Activated T-cell treated with anti-CD3 and anti-CD28 coated beads for 1 hour (primary cell): ENCODE measurements around the gene SRI.
"Not testable (repeated sequence)": the region's sequence is repeated elsewhere in the genome, so short reads cannot be mapped to it uniquely, and the experiment has no call there.

Source experiments
- DNase-seq: peaks from one replicate; pipeline ENCODE4 v3.0.0-alpha.2; 2020; ENCODE audit warnings: low read depth

SRI gene, protein sequence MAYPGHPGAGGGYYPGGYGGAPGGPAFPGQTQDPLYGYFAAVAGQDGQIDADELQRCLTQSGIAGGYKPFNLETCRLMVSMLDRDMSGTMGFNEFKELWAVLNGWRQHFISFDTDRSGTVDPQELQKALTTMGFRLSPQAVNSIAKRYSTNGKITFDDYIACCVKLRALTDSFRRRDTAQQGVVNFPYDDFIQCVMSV

DNA sequence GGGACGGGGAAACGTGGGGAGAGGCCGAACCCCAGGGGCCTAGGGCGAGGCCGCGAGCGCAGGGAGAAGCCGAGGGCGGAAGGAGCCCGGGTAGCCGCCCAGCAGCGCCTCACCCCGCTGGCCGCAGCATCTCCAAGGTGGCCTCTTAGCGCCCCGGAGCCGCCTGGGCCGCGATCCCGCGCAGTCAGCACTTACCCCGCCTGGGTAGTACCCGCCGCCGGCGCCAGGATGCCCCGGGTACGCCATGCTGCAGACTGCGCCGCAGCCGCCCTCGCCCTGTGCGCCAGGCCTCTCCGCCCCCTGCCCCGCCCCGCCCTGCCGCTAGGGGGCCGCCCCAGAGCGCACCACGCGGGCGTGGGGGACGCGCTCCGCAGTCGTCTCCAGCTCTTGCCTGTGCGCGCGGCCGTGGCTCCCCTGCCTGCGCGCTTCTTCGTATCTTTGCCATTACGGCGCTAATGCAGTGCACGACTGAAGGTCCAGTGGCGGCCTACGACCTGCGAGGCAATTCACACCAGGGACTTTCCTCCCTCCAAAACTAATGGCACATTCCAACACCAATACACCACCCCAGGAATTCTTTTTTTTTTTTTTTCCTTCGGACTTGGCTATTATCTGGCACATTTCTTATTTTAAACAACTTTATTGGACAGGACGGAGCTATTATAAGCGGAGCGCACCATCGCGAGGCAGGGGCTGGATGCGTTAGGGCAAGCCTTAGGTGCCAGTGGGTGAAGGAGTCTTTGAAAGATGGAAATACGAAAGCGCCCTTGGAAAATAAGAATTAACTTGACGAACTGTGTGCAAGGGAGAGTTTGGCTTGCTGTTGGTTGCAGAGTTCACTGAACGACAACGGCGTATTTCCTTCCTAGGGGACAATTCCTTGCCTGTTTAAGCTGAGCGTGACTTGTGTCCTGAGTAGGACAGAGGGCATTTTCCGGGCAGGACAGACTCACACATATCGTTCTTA is at the start of gene SRI:
Gene SRI, minus strand, starts transcription at position 258 of the 967 bp plus-strand sequence. Its CDS starts 12 bp downstream, at position 246.
- peak; percentile 87 for DNase-seq

DNA sequence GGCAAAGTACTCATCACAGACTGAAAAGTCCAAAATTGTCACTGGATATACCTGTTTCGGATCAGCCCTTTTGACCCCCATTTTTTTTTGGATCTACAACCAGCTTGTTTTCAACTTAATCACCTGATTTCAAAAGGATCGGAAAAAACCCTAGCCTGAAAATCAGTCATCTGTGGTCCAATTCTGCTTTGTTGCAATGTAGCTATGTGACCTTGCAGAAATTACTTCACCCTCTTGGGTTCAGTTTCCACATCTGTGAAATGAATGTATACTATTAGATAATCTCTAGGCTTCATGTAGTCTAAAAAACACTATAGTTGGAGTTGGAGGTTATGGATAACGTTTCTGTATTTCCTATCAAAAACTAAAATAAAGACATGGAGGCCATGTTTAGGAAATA is 49.7 kb upstream of the SRI start:
- DNase-seq: no peak

DNA sequence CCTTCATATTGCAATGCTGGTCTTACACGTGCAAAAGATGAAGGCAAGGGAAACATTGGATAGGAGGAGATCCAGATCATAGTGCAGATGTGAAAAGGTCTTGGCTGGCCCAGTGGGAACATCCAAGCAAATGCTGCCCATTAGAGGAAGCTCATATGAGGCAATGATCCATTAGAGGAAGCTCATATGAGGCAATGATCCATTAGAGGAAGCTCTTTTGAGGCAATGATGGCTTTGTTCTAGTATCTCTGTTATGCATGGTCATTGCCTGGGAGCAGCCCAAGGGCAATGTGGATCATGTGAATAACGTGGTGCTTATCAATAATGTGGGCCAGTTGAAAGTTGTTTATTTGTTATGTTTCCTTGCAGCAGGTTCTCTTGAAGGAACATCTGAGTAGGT is 49.0 kb upstream of the SRI start:
- DNase-seq: no peak

DNA sequence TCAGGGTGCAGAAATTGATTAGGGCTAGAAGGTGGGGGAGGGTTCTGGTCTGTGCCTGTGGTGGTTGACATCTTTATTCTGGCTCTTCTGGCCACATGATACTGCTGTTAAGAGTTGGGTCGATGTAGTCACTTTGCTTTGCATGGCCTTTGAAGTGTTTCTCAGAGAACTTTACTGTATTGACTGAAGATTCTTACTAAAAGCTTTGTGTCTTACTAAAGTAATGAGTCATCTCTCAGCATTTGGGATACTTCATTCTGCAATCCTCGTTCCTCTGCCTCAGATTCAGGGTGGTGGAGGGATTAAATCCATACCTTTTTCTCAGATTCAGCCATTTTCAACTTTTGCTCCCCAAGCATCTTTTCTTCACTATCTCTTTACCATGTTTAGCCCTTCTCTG is 48.2 kb upstream of the SRI start:
- DNase-seq: no peak

DNA sequence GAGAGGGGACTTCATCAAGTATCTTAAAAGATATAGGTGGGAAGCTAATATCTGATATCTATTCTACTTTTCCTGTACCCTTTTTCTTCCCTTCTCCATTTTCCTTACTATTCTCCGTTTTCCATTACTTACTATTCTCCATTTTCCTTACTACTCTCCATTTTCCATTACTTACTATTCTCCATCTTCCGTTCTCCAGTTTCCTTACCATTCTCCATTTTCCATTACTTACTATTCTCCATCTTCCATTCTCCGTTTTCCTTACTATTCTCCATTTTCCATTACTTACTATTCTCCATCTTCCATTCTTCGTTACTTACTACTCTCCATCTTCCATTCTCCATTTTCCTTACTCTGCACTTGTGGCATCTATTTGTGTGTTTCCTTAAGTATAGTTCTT is 47.6 kb upstream of the SRI start:
- no peak for DNase-seq

DNA sequence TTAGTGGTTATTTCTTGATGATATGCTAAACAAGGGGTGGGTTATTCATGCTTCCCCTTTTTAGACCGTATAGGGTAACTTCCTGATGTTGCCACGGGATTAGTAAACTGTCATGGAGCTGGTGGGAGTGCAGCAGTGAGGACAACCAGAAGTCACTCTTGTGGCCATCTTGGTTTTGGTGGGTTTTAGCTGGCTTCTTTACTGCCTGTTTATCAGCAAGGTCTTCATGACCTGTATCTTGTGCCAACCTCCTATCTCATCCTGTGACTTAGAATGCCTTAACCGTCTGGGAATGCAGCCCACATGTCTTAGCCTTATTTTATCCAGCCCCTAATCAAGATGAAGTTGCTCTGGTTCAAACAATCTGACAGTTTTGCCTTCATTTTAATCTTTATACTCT is 45.1 kb upstream of the SRI start:
- not testable (repeated sequence) for DNase-seq

DNA sequence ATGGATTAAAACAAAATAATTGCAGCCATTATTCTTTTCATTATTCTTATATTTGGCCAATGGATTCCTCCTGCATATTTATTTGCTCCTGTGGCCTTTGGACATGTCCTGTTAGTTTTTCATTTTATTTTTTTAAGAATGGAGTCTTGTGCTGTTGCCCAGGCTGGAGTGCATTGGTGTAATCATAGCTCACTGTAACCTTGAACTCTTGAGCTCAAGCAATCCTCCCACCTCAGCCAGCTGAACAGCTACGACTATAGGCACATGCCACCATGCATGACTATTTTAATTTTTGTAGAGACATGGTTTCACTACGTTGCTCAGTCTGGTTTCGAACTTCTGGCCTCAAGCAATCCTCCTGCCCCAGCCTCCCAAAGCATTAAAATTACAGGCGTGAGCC is 42.7 kb upstream of the SRI start:
- no peak for DNase-seq

DNA sequence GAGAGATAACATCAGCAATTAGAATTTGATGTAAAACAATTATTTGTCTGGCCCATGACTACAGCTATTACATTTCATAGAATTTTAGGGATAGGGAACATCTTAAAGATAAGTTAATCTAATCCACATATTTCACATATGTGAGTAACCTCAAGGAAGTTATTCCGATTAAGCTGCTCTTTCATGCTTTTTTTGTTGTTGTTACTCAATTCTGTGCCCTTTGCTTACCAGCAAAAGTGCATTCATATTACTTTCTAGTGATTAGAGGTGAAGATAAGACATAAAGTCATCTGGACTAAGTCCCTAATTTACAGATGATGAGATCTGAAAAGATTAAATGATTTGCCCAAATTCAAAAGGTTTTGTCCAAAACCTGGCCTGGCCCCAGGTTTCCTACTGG is 40.9 kb upstream of the SRI start:
- no peak for DNase-seq

DNA sequence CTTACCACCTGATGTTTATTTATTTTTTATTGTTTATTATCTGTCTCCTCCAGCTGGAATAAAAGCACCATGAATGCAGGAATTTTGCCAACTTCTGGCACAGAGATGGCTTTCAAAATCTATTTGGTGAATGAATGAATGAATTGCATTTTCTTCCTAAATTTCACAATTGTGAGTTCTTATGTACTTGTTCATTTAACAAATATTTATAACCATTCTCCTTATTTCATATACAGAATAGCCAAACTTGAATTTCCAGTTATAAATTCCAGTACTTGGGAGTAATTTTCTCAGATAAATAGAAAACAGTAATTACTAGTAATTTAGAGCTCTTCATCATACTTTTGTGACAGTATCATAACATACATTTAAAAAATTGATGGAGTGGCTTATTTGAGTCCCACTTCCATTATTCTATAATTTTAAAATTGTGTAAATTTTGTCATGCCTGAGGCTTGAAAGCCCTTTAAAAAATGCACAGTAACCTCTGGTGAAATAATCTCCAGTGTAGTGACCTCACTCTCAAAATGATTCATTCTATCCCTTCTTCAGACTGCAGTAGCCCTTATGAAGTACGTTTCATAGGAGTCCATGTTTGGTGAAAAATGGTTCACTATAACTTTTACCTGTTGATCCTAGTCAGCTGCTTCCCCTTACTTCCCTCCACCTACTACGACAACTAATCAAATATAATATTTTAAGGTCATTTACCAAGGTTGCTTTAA is 40.0 kb upstream of the SRI start:
- DNase-seq: no peak

DNA sequence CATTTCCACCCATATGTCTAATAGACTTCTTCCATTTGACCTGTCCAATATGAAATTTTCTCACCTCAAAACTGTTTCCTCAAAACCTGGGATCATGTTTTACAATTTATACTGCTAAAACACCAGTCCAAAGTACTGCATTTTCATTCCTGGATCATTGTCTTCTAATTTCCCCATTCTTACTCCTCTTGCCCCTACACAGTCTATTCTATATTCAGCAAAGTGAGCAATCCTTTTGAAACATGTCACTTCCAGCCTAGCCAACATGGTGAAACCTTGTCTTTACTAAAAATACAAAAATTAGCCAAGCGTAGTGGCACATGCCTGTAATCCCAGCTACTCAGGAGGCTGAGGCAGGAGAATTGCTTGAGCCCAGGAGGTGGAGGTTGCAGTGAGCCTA is 38.5 kb upstream of the SRI start:
- not testable (repeated sequence) for DNase-seq

DNA sequence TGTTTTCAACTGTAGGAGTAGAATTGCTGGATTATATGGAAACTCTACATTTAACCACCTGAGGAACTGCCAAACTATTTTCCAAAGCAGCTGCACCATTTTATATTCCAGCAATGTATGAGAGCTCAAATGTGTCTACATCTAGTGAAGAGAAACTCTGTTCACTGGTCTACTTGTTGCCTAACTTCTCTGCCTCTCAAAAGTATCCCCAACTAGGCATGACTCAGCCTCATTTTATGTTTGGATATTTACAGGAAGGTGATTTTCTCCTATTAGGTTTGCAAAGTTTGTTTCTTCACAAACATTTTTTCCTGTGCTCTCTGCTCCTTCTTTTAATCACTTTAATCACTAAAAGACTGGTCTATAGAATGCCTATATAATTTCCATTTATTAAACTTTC is 37.1 kb upstream of the SRI start:
- DNase-seq: no peak

DNA sequence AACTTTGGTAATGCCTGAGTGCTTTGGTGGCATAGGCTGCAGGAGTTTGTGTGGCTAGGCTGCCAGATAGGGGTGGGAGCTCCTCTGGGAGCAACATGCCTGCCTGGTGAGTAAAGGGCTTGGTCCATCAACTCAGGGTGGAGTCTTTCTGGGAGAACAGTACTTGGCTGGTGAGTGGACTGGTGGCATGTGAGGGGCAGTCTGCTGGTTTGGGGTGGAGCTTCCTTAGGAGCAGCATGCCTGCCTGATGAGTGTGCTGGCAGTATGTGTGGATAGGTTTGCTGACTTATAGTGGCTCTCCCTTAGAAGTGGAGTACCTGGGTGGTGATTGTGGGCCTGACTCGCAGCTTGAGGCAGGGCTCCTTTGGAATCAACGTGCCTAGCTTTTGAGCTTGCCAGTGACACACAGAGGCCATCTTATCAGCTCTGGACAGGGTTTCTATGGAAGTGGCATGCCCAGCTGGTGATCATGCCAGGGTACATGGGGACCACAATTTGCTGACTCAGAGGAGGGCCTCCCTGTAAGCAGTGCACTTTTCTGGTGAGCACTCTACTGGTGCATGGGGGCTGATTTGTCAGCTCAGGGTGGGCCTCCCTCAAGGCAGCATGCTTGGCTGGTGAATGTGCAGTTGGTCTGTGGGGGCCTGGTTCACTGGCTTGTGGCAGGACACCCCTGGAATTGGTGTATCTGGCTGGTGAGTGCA is 35.0 kb upstream of the SRI start:
- DNase-seq: no peak

DNA sequence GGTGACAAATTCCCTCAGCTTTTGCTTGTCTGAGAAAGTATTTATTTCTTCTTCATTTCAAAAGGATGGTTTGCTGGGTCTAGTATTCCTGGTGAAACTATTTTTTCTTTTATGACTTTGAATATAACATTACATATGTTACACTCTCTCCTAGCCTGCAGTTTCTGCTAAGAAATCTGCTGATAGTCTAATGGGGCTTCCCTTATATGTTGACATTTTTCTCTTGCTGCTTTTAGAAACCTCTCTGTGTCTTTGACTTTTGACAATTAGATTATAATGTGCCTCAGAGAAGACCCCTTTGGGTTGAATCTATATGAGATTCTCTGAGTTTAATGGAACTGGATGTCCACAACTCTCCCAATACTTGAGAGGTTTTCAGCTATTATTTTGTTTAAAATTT is 33.8 kb upstream of the SRI start:
- no peak for DNase-seq

DNA sequence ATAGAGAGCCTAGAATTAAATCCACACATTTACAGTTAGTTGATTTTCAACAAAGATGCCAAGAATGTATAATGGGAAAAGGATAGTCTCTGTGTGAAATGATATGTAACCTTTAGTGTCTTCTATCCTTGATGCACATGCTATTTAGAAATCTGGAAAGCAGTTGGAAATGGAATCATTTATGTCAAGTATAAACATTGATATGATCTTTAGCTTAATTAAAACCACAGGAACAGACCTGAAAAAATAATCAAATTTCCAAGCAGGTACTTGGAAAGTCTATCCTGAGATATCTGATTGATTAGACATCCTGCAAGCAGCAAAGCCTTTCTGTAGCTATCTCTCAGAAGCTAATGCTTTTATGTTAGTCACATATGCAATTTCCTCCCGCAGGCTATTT is 24.4 kb upstream of the SRI start:
- DNase-seq: no peak

DNA sequence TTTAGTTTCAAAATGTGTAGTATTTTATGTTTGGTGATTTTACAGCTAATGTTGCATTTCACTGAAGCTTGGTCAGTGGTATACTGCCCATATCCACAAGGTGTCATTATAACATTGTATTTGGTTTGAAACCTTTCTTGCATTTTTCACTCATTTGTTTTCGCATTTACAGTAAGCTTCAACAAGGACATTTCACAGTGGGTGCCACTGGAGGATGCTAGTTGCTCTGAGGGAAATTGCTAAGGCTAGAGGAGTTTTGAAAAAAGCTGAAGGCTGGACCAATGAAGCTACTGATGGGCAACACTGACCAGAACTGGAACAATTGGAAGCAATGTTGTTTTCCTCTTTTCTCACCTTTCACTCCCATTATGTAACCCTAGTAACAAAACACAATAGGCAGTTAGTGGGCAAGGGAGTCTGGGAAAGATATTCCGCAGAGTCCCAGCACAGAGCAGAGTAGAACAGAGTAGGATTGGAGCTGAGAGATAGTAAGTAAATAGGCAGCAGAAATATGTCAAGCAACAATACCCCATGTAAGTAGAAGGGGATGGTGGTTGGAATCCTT is 23.6 kb upstream of the SRI start:
- DNase-seq: no peak

DNA sequence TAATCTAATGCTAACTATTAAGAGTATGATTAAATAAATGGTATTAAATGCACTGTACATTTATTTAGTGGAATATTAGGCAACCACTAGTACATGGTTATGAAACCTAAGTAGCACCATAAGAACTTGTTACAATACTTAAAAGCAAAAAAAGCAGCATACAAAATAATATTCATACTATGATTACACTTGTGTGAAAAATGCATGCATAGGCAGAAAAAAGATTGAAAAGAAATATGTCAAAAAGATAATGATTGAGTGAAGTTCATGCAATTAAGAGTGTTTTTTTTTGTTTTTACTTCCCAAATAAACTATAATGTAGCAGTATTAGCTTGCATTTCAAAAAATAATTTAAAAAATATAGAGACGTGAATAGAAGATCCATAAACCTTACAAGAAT is 20.0 kb upstream of the SRI start:
- no peak for DNase-seq

DNA sequence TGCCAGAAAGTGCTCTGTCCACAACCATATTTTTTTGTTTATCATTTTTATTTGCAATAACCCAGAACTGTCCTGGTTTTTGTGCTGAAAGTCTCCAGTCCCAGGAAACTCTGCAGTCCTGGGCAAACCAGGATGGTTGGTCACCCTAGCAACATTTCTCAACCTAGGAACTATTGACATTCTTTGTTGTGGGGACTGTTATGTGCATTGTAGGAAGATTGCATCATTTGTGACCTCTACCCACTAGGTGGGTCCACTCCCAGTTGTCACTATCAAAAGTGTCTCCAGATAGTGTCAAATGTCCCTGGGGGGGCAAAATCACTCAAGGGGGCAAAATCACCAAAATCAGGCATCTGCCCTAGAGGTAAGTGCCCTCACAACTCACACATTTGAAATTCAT is 14.0 kb upstream of the SRI start:
- DNase-seq: no peak

DNA sequence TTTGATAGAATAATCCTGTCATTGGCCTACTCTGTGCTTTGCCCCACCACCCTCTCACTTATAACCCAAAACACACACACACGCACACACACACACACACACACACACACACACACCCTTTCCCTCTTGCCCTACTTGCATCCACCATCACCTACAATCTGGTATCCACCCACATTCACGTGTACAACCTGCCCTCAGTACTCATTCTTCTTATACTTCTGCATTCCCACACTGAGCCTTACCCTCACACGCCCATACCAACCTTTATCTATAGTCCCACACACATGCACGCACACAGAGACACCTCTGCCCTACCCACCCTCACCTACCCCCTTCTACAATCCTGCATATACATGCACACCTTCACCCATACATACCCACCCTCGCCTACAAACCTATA is 10.8 kb upstream of the SRI start:
- no peak for DNase-seq

DNA sequence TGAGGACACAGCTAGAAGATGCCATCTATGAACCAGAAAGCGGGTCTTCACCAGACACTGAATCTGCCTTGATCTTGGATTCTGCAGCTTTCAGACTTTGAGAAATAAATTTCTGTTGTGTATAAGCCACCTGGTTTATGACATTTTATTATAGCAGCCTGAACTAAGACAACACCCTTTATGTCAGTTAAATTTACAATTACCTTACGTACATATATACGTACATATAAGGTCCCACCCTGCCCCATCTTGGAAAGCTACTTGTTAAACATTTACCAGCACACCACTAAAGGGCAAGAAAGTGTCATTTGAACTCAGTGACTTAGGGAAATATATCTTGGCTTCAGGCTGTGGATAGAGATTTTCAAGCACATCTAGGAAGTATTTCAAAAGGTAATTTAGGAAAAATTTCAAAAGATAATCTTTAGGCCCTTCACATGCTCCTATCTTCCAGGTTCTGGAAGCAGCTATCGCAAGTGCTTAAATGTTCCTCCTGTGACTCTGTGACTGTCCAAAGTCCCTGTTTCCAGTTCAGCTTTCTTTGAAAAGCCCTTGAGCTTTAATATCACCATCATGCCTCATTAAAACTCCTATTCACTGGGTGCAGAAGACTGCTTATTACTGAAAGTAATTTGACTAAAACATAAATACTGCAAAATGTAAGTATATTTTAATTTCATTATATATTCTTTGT is 9.6 kb upstream of the SRI start:
- no peak for DNase-seq

DNA sequence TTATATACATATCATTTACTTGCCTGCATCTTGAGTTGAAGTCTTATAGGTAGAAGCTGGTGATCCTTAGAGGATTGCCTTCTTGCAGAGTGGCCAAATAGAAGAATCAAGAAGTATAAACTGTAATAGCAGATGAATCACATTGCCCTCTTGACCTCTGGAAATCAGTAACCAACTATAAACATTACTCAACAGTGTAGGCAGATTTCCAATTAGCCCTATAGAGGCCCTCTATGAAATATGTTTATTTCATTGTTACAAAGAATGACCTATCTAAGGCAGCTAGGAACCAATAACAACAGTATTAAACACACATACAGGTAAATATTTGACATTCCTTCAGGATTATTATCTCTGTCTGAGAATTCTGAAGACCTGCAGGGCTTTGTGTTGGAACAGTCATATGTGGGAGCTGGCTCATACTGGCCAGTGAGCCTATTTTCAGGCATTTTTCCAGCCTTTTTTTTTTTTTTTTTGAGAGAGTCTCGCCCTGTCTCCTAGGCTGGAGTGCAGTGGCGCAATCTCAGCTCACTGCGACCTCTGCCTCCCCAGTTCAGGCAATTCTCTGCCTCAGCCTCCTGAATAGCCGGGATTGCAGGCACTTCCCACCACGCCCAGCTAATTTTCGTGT is 7.2 kb upstream of the SRI start:
- no peak for DNase-seq

DNA sequence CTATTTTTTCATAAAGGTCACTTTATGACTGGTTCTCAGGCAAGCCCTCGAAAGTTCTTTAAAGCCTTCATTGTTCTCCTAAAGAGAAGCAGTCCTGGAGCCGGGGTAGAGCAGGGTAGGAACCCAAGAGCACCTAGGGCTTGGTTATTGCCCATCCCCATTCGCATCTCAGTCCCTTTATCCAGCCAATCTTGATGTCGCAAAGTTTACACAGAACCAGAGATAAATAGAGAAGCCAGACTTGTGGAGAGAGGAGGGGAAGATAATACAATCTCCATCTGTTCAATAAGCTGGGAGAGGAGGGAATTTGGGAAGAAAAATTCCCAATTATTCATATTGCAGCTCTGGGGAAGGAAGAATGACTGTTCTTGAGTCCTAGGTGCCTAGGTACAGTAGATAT is 6.4 kb upstream of the SRI start:
- DNase-seq: no peak
